Upper lobe of right lung (tissue), 1 donor: ENCODE results near the gene RBM15B. TPM values are rescaled to one million over a fixed set of nuclear protein-coding genes. Genes with fewer than 3 reads are reported as not detected.
"Not testable (repeated sequence)": the region's sequence is repeated elsewhere in the genome, so short reads cannot be mapped to it uniquely, and the experiment has no call there.

Experiments
- ATAC-seq: fragments of 200-7000 bp; cut with Tn5 transposase; one replicate; pipeline ENCODE4 v1.9.1; 2020; ENCODE audit warnings: mild to moderate bottlenecking, moderate library complexity
- DNase-seq: peaks from one replicate; pipeline ENCODE4 v3.0.0-alpha.2; 2020
- H3K27ac ChIP-seq: fragments of 200-600 bp; one replicate; pipeline ENCODE4 v1.8.0; 2022
- H3K27me3 ChIP-seq: fragments of 200-600 bp; one replicate; pipeline ENCODE4 v1.8.0; 2022; ENCODE audit warnings: mild to moderate bottlenecking
- H3K36me3 ChIP-seq: fragments of 200-600 bp; one replicate; pipeline ENCODE4 v1.8.0; 2022
- H3K4me1 ChIP-seq: fragments of 200-600 bp; one replicate; pipeline ENCODE4 v1.8.0; 2022
- H3K4me3 ChIP-seq: fragments of 200-600 bp; one replicate; pipeline ENCODE4 v1.8.0; 2022; ENCODE audit warnings: mild to moderate bottlenecking
- H3K9me3 ChIP-seq: fragments of 200-600 bp; one replicate; pipeline ENCODE4 v1.8.0; 2022
- intact Hi-C: fragments of 100-400 bp; cut with DNase I; formaldehyde crosslinking; loops from one replicate; pipeline ENCODE4 v1.11.0; 2022
- total RNA-seq: library from RNA; stranded (reverse); fragmentation: NEBNext Ultra II Directional; extraction: Animal tissue kit (Norgen Biotek cat#: 25700); gene quantifications from one replicate; pipeline ENCODE4 v1.2.1, GENCODE V29; 2021
- TF ChIP-seq, protein P1 (sequence below): fragments of 200-600 bp; IDR thresholded peaks from one replicate; pipeline ENCODE4 v1.8.0; 2022; ENCODE audit warnings: antibody characterized with exemption
- donor health status: DM: no; HTN: yes; CAD: no; lungs with severe emphysema.

The RBM15B gene
- total RNA-seq, 1 donor from 2014 or later: 26.4 TPM

DNA sequence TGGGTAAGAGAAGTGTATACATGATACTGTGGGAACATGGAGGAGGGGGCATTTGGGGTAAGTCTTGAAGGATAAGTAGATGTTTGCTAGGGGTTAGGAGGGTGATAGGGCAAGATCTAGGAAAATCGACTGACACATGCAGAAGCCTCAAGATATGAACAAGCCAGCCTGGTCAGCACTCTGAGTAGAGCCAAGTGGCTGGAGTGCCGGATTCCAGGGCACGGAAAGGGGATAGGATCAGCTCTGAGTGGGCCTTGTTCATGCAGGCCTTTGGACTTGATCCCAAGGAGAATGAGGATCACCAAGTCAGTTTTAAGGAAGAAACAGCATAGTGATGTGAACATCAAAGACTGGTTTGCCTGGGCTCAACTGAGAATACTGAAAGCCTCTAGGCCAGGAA is 30.3 kb upstream of the RBM15B start:
- intact Hi-C loops: no loop called here
- no peaks in the 10 kb centered on the region for H3K27me3 ChIP-seq
- TF ChIP-seq, protein P1, sequence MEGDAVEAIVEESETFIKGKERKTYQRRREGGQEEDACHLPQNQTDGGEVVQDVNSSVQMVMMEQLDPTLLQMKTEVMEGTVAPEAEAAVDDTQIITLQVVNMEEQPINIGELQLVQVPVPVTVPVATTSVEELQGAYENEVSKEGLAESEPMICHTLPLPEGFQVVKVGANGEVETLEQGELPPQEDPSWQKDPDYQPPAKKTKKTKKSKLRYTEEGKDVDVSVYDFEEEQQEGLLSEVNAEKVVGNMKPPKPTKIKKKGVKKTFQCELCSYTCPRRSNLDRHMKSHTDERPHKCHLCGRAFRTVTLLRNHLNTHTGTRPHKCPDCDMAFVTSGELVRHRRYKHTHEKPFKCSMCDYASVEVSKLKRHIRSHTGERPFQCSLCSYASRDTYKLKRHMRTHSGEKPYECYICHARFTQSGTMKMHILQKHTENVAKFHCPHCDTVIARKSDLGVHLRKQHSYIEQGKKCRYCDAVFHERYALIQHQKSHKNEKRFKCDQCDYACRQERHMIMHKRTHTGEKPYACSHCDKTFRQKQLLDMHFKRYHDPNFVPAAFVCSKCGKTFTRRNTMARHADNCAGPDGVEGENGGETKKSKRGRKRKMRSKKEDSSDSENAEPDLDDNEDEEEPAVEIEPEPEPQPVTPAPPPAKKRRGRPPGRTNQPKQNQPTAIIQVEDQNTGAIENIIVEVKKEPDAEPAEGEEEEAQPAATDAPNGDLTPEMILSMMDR: no peak
- no peaks in the 10 kb centered on the region for H3K36me3 ChIP-seq
- ATAC-seq: no peak
- DNase-seq: no peak
- H3K9me3 ChIP-seq: no peaks in the 10 kb centered on the region
- no peaks in the 10 kb centered on the region for H3K4me1 ChIP-seq
- no peak overlapping the region for H3K4me3 ChIP-seq
- no peak overlapping the region for H3K27ac ChIP-seq

DNA sequence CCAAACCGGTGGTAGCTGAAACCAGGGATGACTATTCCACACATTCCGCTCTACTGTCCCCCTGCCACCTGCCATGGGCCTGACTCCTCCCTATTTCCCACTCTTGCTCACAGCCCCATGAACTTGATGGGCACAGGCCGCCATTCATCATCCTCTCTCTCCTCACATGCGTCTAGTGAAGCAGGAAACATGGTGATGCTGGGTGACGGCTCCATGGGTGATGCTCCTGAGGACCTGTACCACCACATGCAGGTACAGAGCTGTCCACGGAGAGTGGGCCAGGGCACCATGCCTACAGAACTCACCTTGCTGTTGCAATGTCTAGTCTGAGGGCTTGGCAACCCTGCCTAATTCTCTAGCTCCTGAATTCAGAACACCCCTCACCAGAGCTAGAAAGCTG is 29.3 kb upstream of the RBM15B start:
- Histone ChIP-seq H3K27ac (no peak overlapping the region), H3K9me3 (no peaks in the 10 kb centered on the region), H3K4me1 (no peaks in the 10 kb centered on the region), H3K36me3 (no peaks in the 10 kb centered on the region), H3K27me3 (no peaks in the 10 kb centered on the region), H3K4me3 (no peak overlapping the region)
- DNase-seq: no peak
- ATAC-seq: no peak
- intact Hi-C loops: no loop called here
- TF ChIP-seq, protein P1: no peak

DNA sequence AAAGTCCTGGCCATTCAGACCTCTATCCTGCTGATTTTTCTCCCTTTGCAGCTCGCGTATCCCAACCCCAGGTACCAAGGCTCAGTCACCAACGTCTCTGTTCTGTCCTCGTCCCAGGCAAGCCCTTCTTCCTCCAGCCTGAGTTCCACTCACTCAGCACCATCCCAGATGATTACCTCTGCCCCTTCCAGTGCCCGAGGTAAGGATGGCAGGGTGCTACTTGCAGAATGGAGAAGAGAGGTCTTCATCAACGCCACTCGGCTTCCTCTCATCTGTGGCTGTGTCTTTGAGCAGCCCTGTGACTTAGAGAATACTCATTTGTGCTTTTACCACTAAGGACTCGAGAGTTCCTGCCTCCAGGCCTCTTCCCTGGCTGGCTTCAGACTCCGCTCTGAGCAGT is 28.6 kb upstream of the RBM15B start:
- DNase-seq: no peak
- intact Hi-C loops: no loop called here
- ATAC-seq: no peak
- Histone ChIP-seq H3K4me1 (no peaks in the 10 kb centered on the region), H3K36me3 (no peaks in the 10 kb centered on the region), H3K27ac (no peak overlapping the region), H3K4me3 (no peak overlapping the region), H3K27me3 (no peaks in the 10 kb centered on the region), H3K9me3 (no peaks in the 10 kb centered on the region)
- TF ChIP-seq, protein P1: no peak

DNA sequence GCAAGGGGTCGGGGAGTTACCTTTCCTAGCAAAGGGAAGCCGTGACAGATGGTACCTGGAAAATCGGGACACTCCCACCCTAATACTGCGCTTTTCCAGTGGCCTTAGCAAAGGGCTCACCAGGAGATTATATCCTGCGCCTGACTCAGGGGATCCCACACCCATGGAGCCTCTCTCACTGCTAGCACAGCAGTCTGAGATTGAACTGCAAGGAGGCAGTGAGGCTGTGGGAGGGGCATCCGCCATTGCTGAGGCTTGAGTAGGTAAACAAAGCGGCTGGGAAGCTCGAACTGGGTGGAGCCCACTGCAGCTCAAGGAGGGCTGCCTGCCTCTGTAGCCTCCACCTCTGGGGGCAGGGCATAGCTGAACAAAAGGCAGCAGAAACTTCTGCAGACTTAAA is 22.8 kb upstream of the RBM15B start:
- H3K27me3 ChIP-seq, H3K9me3 ChIP-seq, H3K4me1 ChIP-seq, H3K36me3 ChIP-seq, DNase-seq, H3K4me3 ChIP-seq, ATAC-seq, intact Hi-C loops, H3K27ac ChIP-seq: not testable (repeated sequence)

DNA sequence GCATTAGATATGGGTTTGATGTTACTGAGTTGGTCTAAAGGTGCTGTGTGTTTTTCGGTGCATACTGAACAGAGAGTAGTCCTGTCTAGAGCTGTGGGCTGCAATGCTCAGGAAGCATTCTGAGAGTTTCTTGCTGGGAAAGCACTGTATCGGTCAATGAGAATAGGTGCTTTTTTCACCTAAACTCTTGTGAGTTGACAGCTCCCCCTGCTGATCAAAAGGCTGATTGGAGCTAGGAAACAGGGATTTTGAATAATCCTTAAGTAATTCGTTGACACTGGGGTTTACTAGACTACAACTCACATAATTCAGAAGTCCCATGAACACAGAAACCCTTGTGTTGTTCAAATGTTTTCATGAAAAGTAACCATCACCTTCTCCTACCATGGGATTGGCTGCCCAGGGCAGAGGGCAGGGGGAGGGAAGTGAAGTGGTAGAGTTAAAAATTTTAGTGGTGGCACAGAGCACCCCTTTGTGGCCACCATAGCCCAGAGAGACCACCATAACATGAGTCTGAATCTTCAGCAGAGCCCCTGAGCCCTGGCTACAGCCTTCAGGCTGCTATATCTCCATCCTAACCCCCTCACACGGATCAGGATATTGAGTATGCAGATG is 19.0 kb upstream of the RBM15B start:
- no peaks in the 10 kb centered on the region for H3K9me3 ChIP-seq
- DNase-seq (no peak), ATAC-seq (peak; percentile 73)
- H3K27ac ChIP-seq: no peak overlapping the region
- no peak overlapping the region for H3K4me3 ChIP-seq
- no peaks in the 10 kb centered on the region for H3K36me3 ChIP-seq
- TF ChIP-seq, protein P1: peak; percentile 66
- H3K4me1 ChIP-seq: no peaks in the 10 kb centered on the region
- intact Hi-C loops: no loop called here
- H3K27me3 ChIP-seq: peaks cover 4% of the 10 kb centered on the region

DNA sequence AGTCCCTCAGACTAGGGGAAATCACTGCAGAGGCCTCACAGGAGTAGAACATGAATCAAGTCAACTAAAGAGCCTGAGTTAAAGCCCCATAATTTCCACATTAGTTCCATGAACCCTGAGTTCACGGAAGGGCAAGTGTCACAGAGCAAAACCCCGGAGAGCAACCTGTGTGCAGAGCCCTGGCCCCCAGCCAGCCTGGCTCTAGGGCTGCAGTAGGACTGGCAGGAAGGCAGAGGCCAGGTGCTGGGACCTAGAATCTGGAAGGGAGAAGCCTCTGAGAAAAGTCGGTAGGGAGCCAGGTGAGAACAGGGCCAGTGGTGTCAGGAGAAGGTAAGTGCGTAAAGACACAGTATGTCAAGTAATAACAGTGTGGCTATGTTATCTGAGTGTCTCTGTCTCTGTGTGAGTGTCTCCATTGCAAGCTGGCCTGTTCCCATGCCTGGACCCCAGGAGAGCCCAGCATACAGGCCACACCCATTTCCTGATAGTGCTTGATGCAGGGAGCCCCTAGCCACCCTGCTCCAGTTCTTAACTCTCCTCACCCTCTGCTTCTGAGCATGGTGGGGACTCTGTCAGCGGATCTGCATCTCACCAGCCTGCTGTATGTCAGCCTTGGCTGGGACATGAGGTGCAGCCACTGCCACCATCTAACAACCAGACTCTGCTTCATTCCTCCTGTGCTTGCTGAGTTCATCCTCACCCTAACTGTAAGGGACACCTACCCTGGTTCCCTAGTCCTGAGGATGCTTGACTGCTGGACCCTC is 17.2 kb upstream of the RBM15B start:
- H3K27me3 ChIP-seq: no peaks in the 10 kb centered on the region
- intact Hi-C loops: no loop called here
- no peaks in the 10 kb centered on the region for H3K36me3 ChIP-seq
- H3K4me3 ChIP-seq: no peak overlapping the region
- no peaks in the 10 kb centered on the region for H3K9me3 ChIP-seq
- DNase-seq (no peak), ATAC-seq (no peak)
- no peak overlapping the region for H3K27ac ChIP-seq
- no peaks in the 10 kb centered on the region for H3K4me1 ChIP-seq
- TF ChIP-seq, protein P1: no peak
